TTC549 (cell line): ENCODE data around the gene MMP19.
A peak's percentile ranks its signal among the peaks of the same experiment; 100 is the strongest.
"Not testable (repeated sequence)": the region's sequence is repeated elsewhere in the genome, so short reads cannot be mapped to it uniquely, and the experiment has no call there.

Source experiments
- FAIRE-seq: peaks from 2 replicates; lab custom pipeline; 2012; peaks lifted over from hg19 to GRCh38; lab: Jason Lieb, UNC

MMP19 gene

GRCh38 chr12:55843431-55843830, 695 bp upstream of the MMP19 start:
- no peak for FAIRE-seq

GRCh38 chr12:55840581-55841351, 2.0 kb downstream of the MMP19 start:
- no peak for FAIRE-seq

- no peak for FAIRE-seq
Observed at GRCh38 chr12:55839345-55840140, 3.2 kb downstream of the MMP19 start.

GRCh38 chr12:55838361-55838760, 4.4 kb downstream of the MMP19 start:
- FAIRE-seq = no peak

- FAIRE-seq = not testable (repeated sequence)
Observed at GRCh38 chr12:55834400-55834799, 8.3 kb downstream of the MMP19 start.

GRCh38 chr12:55833056-55833455, 9.7 kb downstream of the MMP19 start:
- FAIRE-seq = no peak

- FAIRE-seq = no peak
Observed at GRCh38 chr12:55831447-55831815, 11.3 kb downstream of the MMP19 start.

GRCh38 chr12:55830601-55831446, 11.9 kb downstream of the MMP19 start:
- FAIRE-seq = no peak

GRCh38 chr12:55829967-55830600, 12.7 kb downstream of the MMP19 start:
- FAIRE-seq = no peak

- FAIRE-seq = no peak
Observed at GRCh38 chr12:55828357-55828756, 14.4 kb downstream of the MMP19 start.

GRCh38 chr12:55827806-55828205, 14.9 kb downstream of the MMP19 start:
- FAIRE-seq = no peak

GRCh38 chr12:55824726-55825125, 18.0 kb downstream of the MMP19 start:
- FAIRE-seq = no peak

GRCh38 chr12:55823419-55823818, 19.3 kb downstream of the MMP19 start:
- no peak for FAIRE-seq

- FAIRE-seq = no peak
Observed at GRCh38 chr12:55822228-55822627, 20.5 kb downstream of the MMP19 start.

- no peak for FAIRE-seq
Observed at GRCh38 chr12:55820679-55821078, 22.1 kb downstream of the MMP19 start.

- FAIRE-seq = no peak
Observed at GRCh38 chr12:55818886-55819285, 23.9 kb downstream of the MMP19 start.

GRCh38 chr12:55818140-55818728, 24.5 kb downstream of the MMP19 start:
- no peak for FAIRE-seq

GRCh38 chr12:55817345-55818139, 25.2 kb downstream of the MMP19 start, which contains the start of the genes ORMDL2 and SARNP:
TSS of gene ORMDL2 (plus strand) at chr12:55818041. CDS start at chr12:55819000, 959 bp downstream.
TSS of gene SARNP (minus strand) at chr12:55817724. CDS start at chr12:55817701, 23 bp downstream.
- peak; percentile 98 for FAIRE-seq

GRCh38 chr12:55816881-55817344, 25.8 kb downstream of the MMP19 start:
- FAIRE-seq = no peak

GRCh38 chr12:55815473-55815872, 27.3 kb downstream of the MMP19 start:
- FAIRE-seq = no peak

- FAIRE-seq = no peak
Observed at GRCh38 chr12:55814257-55814656, 28.5 kb downstream of the MMP19 start.
